H1 (cell line): ENCODE results near the gene WAC. TPM values are rescaled to one million over a fixed set of nuclear protein-coding genes. Genes with fewer than 3 reads are reported as not detected.

Experiments used
- ATF2 ChIP-seq: IDR thresholded peaks from 2 replicates; pipeline ENCODE4 v1.6.1; 2012; ENCODE audit warnings: low read length, inconsistent platforms
- BRCA1 ChIP-seq: IDR thresholded peaks from 2 replicates; pipeline ENCODE4 v1.6.1; 2012; ENCODE audit warnings: low read depth, low read length, improper control_type of control experiment
- PHF8 ChIP-seq: fragments of 200-600 bp; sonication (generic); conservative IDR thresholded peaks from 2 replicates; pipeline ENCODE4 v1.7.1; 2012; ENCODE audit warnings: low read depth, mild to moderate bottlenecking, inconsistent platforms, low read length, moderate library complexity
- polyA plus RNA-seq, 7 experiments: library from polyadenylated mRNA; depleted of rRNA in 3 of 7; stranded (reverse) in 5 of 7; unstranded in 2 of 7; fragments of >200 nt in 5 of 7; fragments of 200-250 nt in 2 of 7; gene quantifications; 1 replicate in 5 of 7; 2 replicates in 1 of 7; 4 replicates in 1 of 7; pipeline versions ENCODE4 v1.2.1 to v1.2.3, GENCODE V29; 2011 to 2013; ENCODE audit warnings: missing spikeins in 2 of 7, mixed read lengths in 2 of 7
- total RNA-seq: library from RNA; stranded (reverse); fragmentation: NEBNext Ultra II Directional; extraction: Animal tissue kit (Norgen Biotek cat#: 25700); gene quantifications from 2 replicates; pipeline ENCODE4 v1.2.1, GENCODE V29; 2021

WAC gene
- total and polyA plus RNA-seq, 2 of the 8 experiments (the other 6 are each of a cell fraction or from before 2014, with no cell fraction given): 72.9 to 128 TPM

GRCh38 chr10:28556142-28556541 is 23.2 kb downstream of the WAC start (continued):
- no peak for TF ChIP-seq ATF2
- no peak for TF ChIP-seq PHF8
- TF ChIP-seq BRCA1: no peak
- TF ChIP-seq, all 59 proteins: peak for 0
